GM12892 (cell line): ENCODE results near the gene LCN12.

Experiments
- POLR2A ChIP-seq: IDR thresholded peaks from 2 replicates; pipeline ENCODE4 v1.6.1; 2011; ENCODE audit warnings: low read depth, low read length, control low read depth
- POLR2AphosphoS5 ChIP-seq: IDR thresholded peaks from 2 replicates; pipeline ENCODE4 v1.6.1; 2011; ENCODE audit warnings: low read depth, low read length, control low read depth

GRCh38 chr9:136969774-136970173, 17.7 kb downstream of the LCN12 start:
- TF ChIP-seq POLR2A (no peak), POLR2AphosphoS5 (no peak)
